K562 (cell line): Measurements from ENCODE around the gene ZMYM2. TPM values are rescaled to one million over a fixed set of nuclear protein-coding genes. Genes with fewer than 3 reads are reported as not detected.

ENCODE experiments used
- ATAC-seq: fragments of 200-7000 bp; cut with Tn5 transposase; 3 replicates; pipeline ENCODE4 v1.9.1; 2020; ENCODE audit warnings: moderate library complexity
- BruUV-seq: library from RNA; stranded (reverse); fragments of 400-500 nt; replicated peaks from 2 replicates; lab custom pipeline; 2021; lab: Mats Ljungman, UMichigan
- CTCF ChIA-PET: fragments of 300-600 bp; formaldehyde crosslinking; extraction: SDS; loops from one replicate; lab custom pipeline; 2021; ENCODE audit warnings: low intra/inter-chr PET ratio; lab: Yijun Ruan, JAX
- POLR2A ChIA-PET: fragments of 300-600, 350-650 bp; sonication (Branson Sonifier 250); formaldehyde crosslinking; extraction: SDS; loops from one replicate; lab custom pipeline; 2021; ENCODE audit warnings: antibody characterized with exemption, inconsistent platforms; lab: Yijun Ruan, JAX
- DNase-seq, 4 experiments: peaks; one replicate each; pipeline versions ENCODE4 v3.0.0 to v3.0.0-alpha.2; 2011 to 2018; ENCODE audit warnings: low spot score in 3 of 4, mixed read lengths in 3 of 4; ENCODE audit errors: extremely low read depth in 1 of 4
- FAIRE-seq: peaks from 2 replicates; lab custom pipeline; 2011; peaks lifted over from hg19 to GRCh38; lab: Jason Lieb, UNC
- H2AFZ ChIP-seq: 2 replicates; pipeline ENCODE4 v1.6.0; 2011; ENCODE audit warnings: low read depth, low read length, control low read depth, inconsistent platforms
- H3K27ac ChIP-seq: fragments of 200-600 bp; 3 replicates; pipeline ENCODE4 v1.8.0; 2011; ENCODE audit warnings: low read depth, mild to moderate bottlenecking, control low read depth, inconsistent platforms, low read length, moderate library complexity, mixed read lengths; ENCODE audit errors: extremely low read depth
- H3K27me3 ChIP-seq, 2 experiments: fragments of 300-600 bp in 1 of 2; 2 replicates in 1 of 2; 3 replicates in 1 of 2; pipeline versions ENCODE4 v1.6.0 to v1.8.0; 2011; ENCODE audit warnings: inconsistent platforms in 2 of 2, low read length in 2 of 2, mild to moderate bottlenecking in 1 of 2, mixed read lengths in 1 of 2, moderate library complexity in 1 of 2; ENCODE audit not compliant: control insufficient read depth in 2 of 2, insufficient read depth in 2 of 2
- H3K36me3 ChIP-seq: fragments of 300-600 bp; 3 replicates; pipeline ENCODE4 v1.8.0; 2011; ENCODE audit warnings: mild to moderate bottlenecking, low read length, inconsistent platforms; ENCODE audit not compliant: control insufficient read depth, insufficient read depth
- H3K4me1 ChIP-seq, 2 experiments: fragments of 200-600 bp in 1 of 2; replicated peaks in 1 of 2; 2 replicates in 1 of 2; 3 replicates in 1 of 2; pipeline versions ENCODE4 v1.5.1 to v1.8.0; 2011; ENCODE audit warnings: inconsistent platforms in 2 of 2, low read length in 2 of 2, mild to moderate bottlenecking in 1 of 2, mixed read lengths in 1 of 2, moderate library complexity in 1 of 2; ENCODE audit not compliant: control insufficient read depth in 2 of 2, insufficient read depth in 2 of 2
- H3K4me2 ChIP-seq: 2 replicates; pipeline ENCODE4 v1.6.1; 2011; ENCODE audit warnings: low read length, control low read depth, inconsistent platforms, mixed read lengths; ENCODE audit not compliant: insufficient read depth
- H3K4me3 ChIP-seq: fragments of 200-600 bp; sonication (generic), shearing (Covaris generic); 2 replicates; pipeline ENCODE4 v1.5.1; 2016; ENCODE audit warnings: control low read depth, inconsistent platforms
- H3K79me2 ChIP-seq: fragments of 200-600 bp; 3 replicates; pipeline ENCODE4 v1.8.0; 2011; ENCODE audit warnings: low read length, inconsistent platforms; ENCODE audit not compliant: control insufficient read depth, insufficient read depth
- H3K9ac ChIP-seq, 2 experiments: 2 replicates each; pipeline versions ENCODE4 v1.6.0 to v1.6.1; 2011; ENCODE audit warnings: low read depth in 2 of 2, low read length in 2 of 2, control low read depth in 1 of 2, inconsistent platforms in 1 of 2, mild to moderate bottlenecking in 1 of 2, mixed read lengths in 1 of 2; ENCODE audit not compliant: insufficient read depth in 1 of 2
- H3K9me1 ChIP-seq: one replicate; pipeline ENCODE4 v1.6.0; 2011; ENCODE audit warnings: inconsistent platforms, mild to moderate bottlenecking, low read length, moderate library complexity; ENCODE audit not compliant: control insufficient read depth, insufficient read depth
- H3K9me3 ChIP-seq: replicated peaks from 2 replicates; pipeline ENCODE4 v1.5.1; 2011; ENCODE audit warnings: low read depth, low read length, inconsistent platforms; ENCODE audit not compliant: control insufficient read depth, insufficient read depth
- H4K20me1 ChIP-seq: replicated peaks from 2 replicates; pipeline ENCODE4 v1.6.1; 2011; ENCODE audit warnings: low read length, inconsistent platforms, mixed read lengths; ENCODE audit not compliant: control insufficient read depth, insufficient read depth
- CBFA2T3 ChIP-seq: fragments of 450-650 bp; IDR thresholded peaks from 2 replicates; pipeline ENCODE4 v1.6.1; 2017
- HEY1 ChIP-seq: fragments of 250-450 bp; sonication (Bioruptor Pico); IDR thresholded peaks from 2 replicates; pipeline ENCODE4 v1.5.0; 2020; ENCODE audit warnings: mild to moderate bottlenecking, moderate library complexity, borderline replicate concordance
- JUN ChIP-seq, 2 experiments: sonication (generic) in 1 of 2; formaldehyde crosslinking in 1 of 2; IDR thresholded peaks; 2 replicates each; pipeline versions ENCODE4 v1.6.1 to v1.8.0; 2012 to 2022; ENCODE audit warnings: borderline replicate concordance in 2 of 2, mild to moderate bottlenecking in 2 of 2, improper control_type of control experiment in 1 of 2, low read depth in 1 of 2, low read length in 1 of 2, missing genetic modification reagents in 1 of 2
- KHSRP ChIP-seq: fragments of 450-650 bp; IDR thresholded peaks from 2 replicates; pipeline ENCODE4 v1.6.1; 2017
- KLF6 ChIP-seq: fragments of 250-450 bp; sonication (Bioruptor Pico); IDR thresholded peaks from 2 replicates; pipeline ENCODE4 v1.4.0; 2020; ENCODE audit warnings: mild to moderate bottlenecking, moderate library complexity, borderline replicate concordance
- PRPF4 ChIP-seq: fragments of 200-400 bp; formaldehyde crosslinking; IDR thresholded peaks from one replicate; pipeline ENCODE4 v1.6.1; 2017; ENCODE audit warnings: low read length, low read depth, mild to moderate bottlenecking; ENCODE audit not compliant: insufficient read depth, poor library complexity, severe bottlenecking
- RBFOX2 ChIP-seq: fragments of 200-400 bp; formaldehyde crosslinking; IDR thresholded peaks from 2 replicates; pipeline ENCODE4 v1.6.1; 2017; ENCODE audit warnings: low read depth, mild to moderate bottlenecking, low read length, moderate library complexity
- RBM14 ChIP-seq: fragments of 200-400 bp; formaldehyde crosslinking; IDR thresholded peaks from 2 replicates; pipeline ENCODE4 v1.6.1; 2018; ENCODE audit warnings: low read depth, mild to moderate bottlenecking, low read length, moderate library complexity, borderline replicate concordance; ENCODE audit not compliant: insufficient read depth
- SMARCB1 ChIP-seq: IDR thresholded peaks from 2 replicates; pipeline ENCODE4 v1.6.1; 2011; ENCODE audit warnings: improper control_type of control experiment, low read depth; ENCODE audit not compliant: insufficient read length
- SP1 ChIP-seq: sonication (generic); formaldehyde crosslinking; IDR thresholded peaks from 2 replicates; pipeline ENCODE4 v1.8.1; 2022; ENCODE audit warnings: mild to moderate bottlenecking, missing genetic modification reagents
- TEAD4 ChIP-seq, 2 experiments: sonication (generic) in 1 of 2; formaldehyde crosslinking in 1 of 2; IDR thresholded peaks; 2 replicates each; pipeline versions ENCODE4 v1.6.1 to v1.8.0; 2012 to 2022; ENCODE audit warnings: borderline replicate concordance in 1 of 2, inconsistent platforms in 1 of 2, low read length in 1 of 2, mild to moderate bottlenecking in 1 of 2, missing genetic modification reagents in 1 of 2
- TSC22D4 ChIP-seq: fragments of 450-650 bp; IDR thresholded peaks from 2 replicates; pipeline ENCODE4 v1.6.1; 2016; ENCODE audit warnings: missing genetic modification characterization, missing biosample characterization, control low read depth
- WGBS: fragments of 100-300 bp; shearing (Covaris generic); methylation state at CpG from one replicate; pipeline ENCODE4 v1.1.6; 2016; ENCODE audit warnings: low coverage, mixed read lengths; ENCODE audit not compliant: insufficient coverage; ENCODE audit errors: missing lambda C conversion rate; 5-methylcytosine and 5-hydroxymethylcytosine counted together
- in situ Hi-C: fragments of 300-500 bp; cut with MboI; formaldehyde crosslinking; loops from 4 replicates; pipeline ENCODE4 v1.15.0; 2018; ENCODE audit warnings: inconsistent platforms, mixed read lengths
- intact Hi-C: fragments of 100-400 bp; cut with micrococcal nuclease; formaldehyde crosslinking; loops from 2 replicates; pipeline ENCODE4 v1.14.2; 2022
- polyA plus RNA-seq, 8 experiments: library from polyadenylated mRNA; depleted of rRNA in 4 of 8; stranded (reverse) in 5 of 8; unstranded in 3 of 8; fragments of >200 nt; fragmentation: Nextera tagmentation in 2 of 8; fragmentation: Illumina TruSeq in 1 of 8; extraction: Ambion mirVana in 2 of 8; extraction: Trizol in 1 of 8; gene quantifications; 2 replicates each; pipeline versions ENCODE4 v1.2.1 to v1.2.3, GENCODE V29; 2011 to 2014; ENCODE audit warnings: inconsistent platforms in 1 of 8, missing spikeins in 1 of 8
- total RNA-seq, 7 experiments: library from RNA; depleted of rRNA in 6 of 7; stranded (reverse); fragments of >200 nt in 6 of 7; fragmentation: Illumina TruSeq in 2 of 7; extraction: Trizol in 2 of 7; gene quantifications; 2 replicates each; pipeline versions ENCODE4 v1.2.1 to v1.2.3, GENCODE V29; 2011 to 2021; ENCODE audit warnings: low replicate concordance in 1 of 7

The ZMYM2 gene
- total and polyA plus RNA-seq, 9 of the 15 experiments (the other 6 are each of a cell fraction or from before 2014, with no cell fraction given), result 5.0 to 48.8 (median 26.8) TPM

DNA sequence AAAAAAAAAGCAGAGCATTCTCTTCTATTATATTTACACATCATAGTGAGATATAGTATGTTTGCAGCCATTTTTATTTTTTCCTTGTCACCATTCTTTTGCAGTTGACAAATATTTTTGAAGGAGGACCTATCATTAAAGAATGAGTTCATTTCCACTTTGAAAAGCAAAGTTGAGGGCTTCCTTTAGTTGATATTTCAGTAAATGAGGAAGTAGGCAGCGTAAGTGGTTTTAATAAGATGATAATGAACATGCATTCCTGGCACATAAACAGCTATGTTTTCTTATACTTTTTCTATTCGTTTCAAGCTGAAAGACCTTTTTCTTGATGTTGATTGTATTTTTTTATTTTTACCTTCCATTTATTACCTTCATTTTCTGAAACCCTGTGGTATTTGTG, 66.2 kb downstream of the ZMYM2 start:
- Histone ChIP-seq H3K27me3 (no peaks in the 10 kb centered on the region), H3K27ac (no peak overlapping the region), H3K4me3 (no peak overlapping the region), H3K36me3 (peaks cover 25% of the 10 kb centered on the region; the same call in 1 of the 3 replicates), H3K9me3 (no peaks in the 10 kb centered on the region), H3K9me1 (no peaks in the 10 kb centered on the region), H3K4me1 (no peaks in the 10 kb centered on the region), H2AFZ (no peak overlapping the region), H4K20me1 (no peaks in the 10 kb centered on the region), H3K4me2 (no peak overlapping the region), H3K9ac (no peak overlapping the region), H3K79me2 (no peaks in the 10 kb centered on the region; the same call in 2 of the 3 replicates)
- ATAC-seq, result no peak
- BruUV-seq, result no TSS peak
- no peak for TF ChIP-seq KHSRP
- TF ChIP-seq RBFOX2, result no peak
- no peak for TF ChIP-seq TSC22D4
- TF ChIP-seq JUN (IDR thresholded peaks at IDR 0.05; ENCODE audit: borderline replicate concordance, low read depth, low read length), result no peak
- TF ChIP-seq JUN (CRISPR knock-in tag; IDR thresholded peaks at IDR 0.05; ENCODE audit: borderline replicate concordance), result no peak
- no peak for TF ChIP-seq KLF6 (CRISPR knock-in tag)
- TF ChIP-seq PRPF4, result no peak
- no peak for TF ChIP-seq SMARCB1
- no peak for TF ChIP-seq HEY1 (CRISPR knock-in tag)
- no peak for TF ChIP-seq RBM14
- TF ChIP-seq CBFA2T3, result no peak
- no peak for TF ChIP-seq TEAD4 (IDR thresholded peaks at IDR 0.05; ENCODE audit: low read length)
- no peak for TF ChIP-seq TEAD4 (CRISPR knock-in tag; IDR thresholded peaks at IDR 0.05; ENCODE audit: borderline replicate concordance)
- no peak for TF ChIP-seq SP1 (CRISPR knock-in tag)
- no peak for DNase-seq
- in situ Hi-C loops (no loop called here), intact Hi-C loops (no loop called here)
- FAIRE-seq, result no peak
- ChIA-PET CTCF (no interaction called here), POLR2A (no interaction called here)
- WGBS, result 65% methylated on average over 2 of the region's 2 CpGs
